ES-I3 (cell line): ENCODE measurements around the gene RHOC.

Experiments used
- H3K36me3 ChIP-seq: 2 replicates; pipeline ENCODE4 v1.6.1; 2013; ENCODE audit warnings: mild to moderate bottlenecking, low read length, control low read depth, moderate library complexity; ENCODE audit not compliant: insufficient read depth
- H3K4me1 ChIP-seq: 2 replicates; pipeline ENCODE4 v1.6.1; 2013; ENCODE audit warnings: mild to moderate bottlenecking, control low read depth, low read length; ENCODE audit not compliant: insufficient read depth
- H3K9ac ChIP-seq: 2 replicates; pipeline ENCODE4 v1.6.1; 2013; ENCODE audit warnings: low read depth, mild to moderate bottlenecking, low read length, moderate library complexity
- H3K9me3 ChIP-seq: 2 replicates; pipeline ENCODE4 v1.6.1; 2013; ENCODE audit warnings: mild to moderate bottlenecking, low read length, moderate library complexity; ENCODE audit not compliant: control insufficient read depth, insufficient read depth

Gene RHOC

DNA sequence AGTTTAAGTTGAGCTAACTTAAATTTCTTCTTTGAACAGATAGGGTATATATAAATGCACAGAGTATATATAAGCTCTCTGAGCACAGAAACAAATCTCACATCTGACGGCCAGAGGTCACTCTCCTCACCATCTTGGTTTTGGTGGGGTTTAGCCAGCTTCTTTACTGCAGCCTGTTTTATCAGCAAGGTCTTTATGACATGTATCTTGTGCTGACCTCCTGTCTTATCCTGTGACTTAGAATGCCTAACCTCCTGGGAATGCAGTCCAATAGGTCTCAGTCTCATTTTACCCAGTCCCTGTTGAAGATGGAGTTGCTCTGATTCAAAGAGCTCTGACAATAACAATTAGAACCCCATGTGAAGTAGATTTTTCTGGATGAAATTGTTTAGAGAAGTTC lies 34.1 kb downstream of the RHOC start:
- peaks cover 38% of the 10 kb centered on the region for H3K4me1 ChIP-seq
- H3K9ac ChIP-seq = no peak overlapping the region
- H3K9me3 ChIP-seq = no peaks in the 10 kb centered on the region
- peaks cover 10% of the 10 kb centered on the region; the same call in 1 of the 2 replicates for H3K36me3 ChIP-seq

DNA sequence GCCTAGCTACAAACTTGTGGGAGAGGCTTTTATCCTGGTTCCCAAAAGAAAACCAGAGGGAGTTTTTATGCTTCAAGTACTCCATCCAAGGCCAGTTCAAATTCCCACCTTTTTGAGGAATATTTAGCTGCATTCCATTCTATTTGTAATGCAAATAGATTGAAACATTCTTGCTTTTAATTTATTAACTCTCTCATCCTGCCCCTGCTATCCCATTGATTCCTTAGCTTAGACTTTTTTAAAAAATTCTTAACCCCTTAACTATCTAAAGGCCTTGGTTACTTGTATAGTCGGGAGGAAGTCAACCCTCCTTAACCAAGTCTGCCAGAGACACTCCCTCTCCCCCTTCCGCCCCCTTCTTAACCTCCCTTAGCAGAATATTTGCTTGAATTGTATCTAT lies 34.9 kb downstream of the RHOC start:
- peaks cover 38% of the 10 kb centered on the region for H3K4me1 ChIP-seq
- peaks cover 10% of the 10 kb centered on the region; the same call in 1 of the 2 replicates for H3K36me3 ChIP-seq
- no peak overlapping the region for H3K9ac ChIP-seq
- no peaks in the 10 kb centered on the region for H3K9me3 ChIP-seq

GRCh38 chr1:112666946-112667345 lies 40.0 kb downstream of the RHOC start:
- Histone ChIP-seq H3K4me1 (peaks cover 11% of the 10 kb centered on the region), H3K9me3 (no peaks in the 10 kb centered on the region), H3K36me3 (peaks cover 15% of the 10 kb centered on the region), H3K9ac (no peak overlapping the region)

DNA sequence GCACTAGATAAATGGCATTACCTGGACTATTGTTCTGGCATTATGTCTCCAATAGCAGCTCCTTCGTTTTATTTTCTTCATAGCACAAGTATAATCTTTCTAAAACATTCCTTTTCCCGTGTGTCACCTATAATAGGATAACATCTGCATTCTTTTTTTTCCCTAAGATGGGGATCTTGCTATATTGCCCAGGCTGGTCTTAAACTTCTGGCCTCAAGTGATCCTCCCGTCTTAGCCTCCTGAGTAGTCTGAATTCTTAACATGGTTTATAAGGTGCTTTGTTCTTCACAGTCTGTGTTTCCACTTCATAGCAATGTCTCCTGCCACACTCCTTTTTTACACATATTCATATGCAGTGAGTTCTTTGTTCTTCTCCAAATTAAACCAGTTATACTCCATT lies 41.1 kb downstream of the RHOC start:
- H3K36me3 ChIP-seq = peaks cover 15% of the 10 kb centered on the region
- peaks cover under 1% of the 10 kb centered on the region; the same call in 1 of the 2 replicates for H3K4me1 ChIP-seq
- no peaks in the 10 kb centered on the region for H3K9me3 ChIP-seq
- no peak overlapping the region for H3K9ac ChIP-seq

- H3K9ac ChIP-seq = no peak overlapping the region
- peaks cover 11% of the 10 kb centered on the region; the same call in 1 of the 2 replicates for H3K36me3 ChIP-seq
- no peaks in the 10 kb centered on the region for H3K9me3 ChIP-seq
- H3K4me1 ChIP-seq = no peaks in the 10 kb centered on the region
Observed at GRCh38 chr1:112651205-112651604, 55.7 kb downstream of the RHOC start.
